Hepatocyte (in vitro differentiated cells): ENCODE data around the gene HLF.

Source experiments
- CTCF ChIP-seq: fragments of 200-600 bp; sonication (generic); IDR thresholded peaks from 2 replicates; pipeline ENCODE4 v1.5.1; 2016; ENCODE audit warnings: antibody characterized with exemption, mild to moderate bottlenecking; ENCODE audit not compliant: poor library complexity
- EZH2 ChIP-seq: fragments of 200-600 bp; sonication (generic); IDR thresholded peaks from 2 replicates; pipeline ENCODE4 v1.6.1; 2016; ENCODE audit warnings: antibody characterized with exemption, mild to moderate bottlenecking, borderline replicate concordance
- EZH2phosphoT487 ChIP-seq: fragments of 200-600 bp; sonication (generic); IDR thresholded peaks from one replicate; pipeline ENCODE4 v1.6.1; 2018; ENCODE audit warnings: antibody characterized with exemption, mild to moderate bottlenecking, low read depth, moderate library complexity; ENCODE audit not compliant: unreplicated experiment, severe bottlenecking

- no peak for TF ChIP-seq EZH2
- no peak for TF ChIP-seq CTCF
- no peak for TF ChIP-seq EZH2phosphoT487
These were observed 18.0 kb downstream of the HLF start for GRCh38 chr17:55282741-55283140.
